HG03064 (cell line): ENCODE data around the gene MAP3K10.

ENCODE experiments used
- ATAC-seq: cut with Tn5 transposase; IDR thresholded peaks from one replicate; pipeline ENCODE4 v1.9.1; 2021; ENCODE audit warnings: low read depth; ENCODE audit not compliant: unreplicated experiment

MAP3K10 gene

GRCh38 chr19:40245506-40246128 is 54.4 kb downstream of the MAP3K10 start:
- no peak for ATAC-seq

GRCh38 chr19:40246292-40247073 is 55.3 kb downstream of the MAP3K10 start:
- ATAC-seq: no peak

GRCh38 chr19:40247178-40247577 is 56.0 kb downstream of the MAP3K10 start:
- no peak for ATAC-seq

- ATAC-seq: no peak
These were observed 56.6 kb downstream of the MAP3K10 start for GRCh38 chr19:40247735-40248262.

GRCh38 chr19:40249201-40249600 is 58.0 kb downstream of the MAP3K10 start:
- no peak for ATAC-seq

GRCh38 chr19:40249781-40250180 is 58.6 kb downstream of the MAP3K10 start:
- no peak for ATAC-seq

GRCh38 chr19:40251244-40251643 is 60.0 kb downstream of the MAP3K10 start:
- ATAC-seq: no peak

- no peak for ATAC-seq
These were observed 60.8 kb downstream of the MAP3K10 start for GRCh38 chr19:40251991-40252390.

GRCh38 chr19:40252395-40252794 is 61.2 kb downstream of the MAP3K10 start:
- no peak for ATAC-seq

GRCh38 chr19:40253611-40254092 is 62.4 kb downstream of the MAP3K10 start:
- ATAC-seq: no peak

- ATAC-seq: no peak
These were observed 63.6 kb downstream of the MAP3K10 start for GRCh38 chr19:40254714-40255418.

- ATAC-seq: no peak
These were observed 64.5 kb downstream of the MAP3K10 start for GRCh38 chr19:40255619-40256166.

- no peak for ATAC-seq
These were observed 65.3 kb downstream of the MAP3K10 start for GRCh38 chr19:40256512-40256911.

GRCh38 chr19:40257096-40257517 is 65.9 kb downstream of the MAP3K10 start:
- no peak for ATAC-seq

- ATAC-seq: no peak
These were observed 70.4 kb downstream of the MAP3K10 start for GRCh38 chr19:40261631-40262030.

GRCh38 chr19:40262422-40262821 is 71.2 kb downstream of the MAP3K10 start:
- ATAC-seq: no peak

- no peak for ATAC-seq
These were observed 72.5 kb downstream of the MAP3K10 start for GRCh38 chr19:40263440-40264313.

- no peak for ATAC-seq
These were observed 73.3 kb downstream of the MAP3K10 start for GRCh38 chr19:40264314-40265054.
